Epithelial cell of proximal tubule (primary cell): ENCODE data around the gene BARD1. TPM values are rescaled to one million over a fixed set of nuclear protein-coding genes. Genes with fewer than 3 reads are reported as not detected.

Source experiments
- DNase-seq: peaks from one replicate; pipeline ENCODE4 v3.0.0-alpha.2; 2011; ENCODE audit warnings: low read depth
- H3K4me3 ChIP-seq: 2 replicates; pipeline ENCODE4 v1.5.1; 2011; ENCODE audit warnings: low read depth, mild to moderate bottlenecking, low read length
- total RNA-seq: library from RNA; depleted of rRNA; stranded (reverse); fragments of >200 nt; gene quantifications from 2 replicates; pipeline ENCODE4 v1.2.3, GENCODE V29; 2015
- TF ChIP-seq, protein P1 (sequence below): conservative IDR thresholded peaks from 2 replicates; pipeline ENCODE4 v1.5.1; 2012; ENCODE audit warnings: low read depth, mild to moderate bottlenecking, low read length

The BARD1 gene
- total RNA-seq, 1 donor from 2014 or later = 29.3 TPM

DNA sequence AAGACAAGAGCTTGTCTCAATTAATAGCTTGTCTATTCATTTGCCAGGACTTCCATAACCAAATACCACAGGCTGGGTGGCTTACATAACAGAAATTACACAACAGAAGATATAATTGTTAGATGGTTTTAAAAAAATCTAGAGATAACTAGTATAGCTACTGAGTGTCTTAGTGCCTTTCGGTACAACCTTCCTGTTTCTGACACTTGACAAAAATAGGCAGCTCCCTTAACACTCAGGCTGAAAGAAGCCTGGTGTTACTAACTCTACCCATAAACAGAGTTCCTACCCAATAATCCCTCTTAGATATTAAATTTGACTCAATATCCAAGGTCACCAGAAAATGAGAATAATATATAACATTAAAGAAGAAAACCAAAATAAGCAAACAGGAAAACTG is 129.7 kb downstream of the BARD1 start:
- TF ChIP-seq, protein P1, sequence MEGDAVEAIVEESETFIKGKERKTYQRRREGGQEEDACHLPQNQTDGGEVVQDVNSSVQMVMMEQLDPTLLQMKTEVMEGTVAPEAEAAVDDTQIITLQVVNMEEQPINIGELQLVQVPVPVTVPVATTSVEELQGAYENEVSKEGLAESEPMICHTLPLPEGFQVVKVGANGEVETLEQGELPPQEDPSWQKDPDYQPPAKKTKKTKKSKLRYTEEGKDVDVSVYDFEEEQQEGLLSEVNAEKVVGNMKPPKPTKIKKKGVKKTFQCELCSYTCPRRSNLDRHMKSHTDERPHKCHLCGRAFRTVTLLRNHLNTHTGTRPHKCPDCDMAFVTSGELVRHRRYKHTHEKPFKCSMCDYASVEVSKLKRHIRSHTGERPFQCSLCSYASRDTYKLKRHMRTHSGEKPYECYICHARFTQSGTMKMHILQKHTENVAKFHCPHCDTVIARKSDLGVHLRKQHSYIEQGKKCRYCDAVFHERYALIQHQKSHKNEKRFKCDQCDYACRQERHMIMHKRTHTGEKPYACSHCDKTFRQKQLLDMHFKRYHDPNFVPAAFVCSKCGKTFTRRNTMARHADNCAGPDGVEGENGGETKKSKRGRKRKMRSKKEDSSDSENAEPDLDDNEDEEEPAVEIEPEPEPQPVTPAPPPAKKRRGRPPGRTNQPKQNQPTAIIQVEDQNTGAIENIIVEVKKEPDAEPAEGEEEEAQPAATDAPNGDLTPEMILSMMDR = no peak
- no peak overlapping the region for H3K4me3 ChIP-seq
- DNase-seq = no peak

DNA sequence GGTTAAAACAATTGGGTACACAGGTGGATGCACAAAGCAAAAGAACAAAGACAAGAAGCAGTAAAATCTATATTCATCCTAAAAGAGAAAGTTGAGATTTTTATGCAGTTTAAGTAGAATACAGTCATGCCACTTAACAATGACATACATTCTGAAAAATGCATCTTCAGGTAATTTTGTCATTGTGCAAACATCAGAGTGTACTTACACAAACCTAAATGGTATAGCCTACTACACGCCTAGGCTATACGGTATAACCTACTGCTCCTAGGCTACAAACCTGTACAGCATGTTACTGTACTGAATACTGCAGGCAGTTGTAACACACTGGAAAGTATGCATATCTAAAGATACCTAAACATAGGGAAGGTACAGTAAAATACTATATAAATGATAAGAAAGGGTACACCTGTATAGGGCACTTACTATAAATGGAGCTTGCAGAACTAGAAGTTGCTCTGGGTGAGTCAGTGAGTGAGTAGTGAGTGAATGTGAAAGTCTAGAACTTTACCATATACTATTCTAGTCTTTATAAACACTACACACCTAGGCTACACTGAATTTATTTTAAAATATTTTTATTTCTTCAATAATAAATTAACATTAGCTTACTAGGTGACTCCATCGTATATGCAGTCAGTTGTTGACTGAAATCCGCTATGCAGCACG is 132.9 kb downstream of the BARD1 start:
- TF ChIP-seq, protein P1 = no peak
- no peak overlapping the region for H3K4me3 ChIP-seq
- DNase-seq = no peak
